Gastrocnemius medialis (tissue), 4 donors: Measurements from ENCODE around the gene STARD8.

Source experiments
- CTCF ChIP-seq, 5 experiments: fragments of 450-650 bp in 3 of 5; fragments of 200-600 bp in 2 of 5; sonication (generic) in 2 of 5; IDR thresholded peaks in 4 of 5; conservative IDR thresholded peaks in 1 of 5; 1 replicate in 4 of 5; 2 replicates in 1 of 5; pipeline ENCODE4 v1.5.1; 2016 to 2019; ENCODE audit warnings: antibody characterized with exemption in 5 of 5, mild to moderate bottlenecking in 3 of 5, moderate library complexity in 3 of 5
- POLR2A ChIP-seq, 2 donors: fragments of 450-650 bp; IDR thresholded peaks; one replicate each; pipeline ENCODE4 v1.6.1; 2017; ENCODE audit warnings: antibody characterized with exemption in 2 of 2, mild to moderate bottlenecking in 2 of 2, moderate library complexity in 2 of 2

- TF ChIP-seq CTCF (IDR thresholded peaks at IDR 0.05 in 4 of 5, conservative IDR thresholded peaks at IDR 0.05 in 1 of 5) (no peak), POLR2A (IDR thresholded peaks at IDR 0.05) (no peak)
These were observed 109.9 kb downstream of the STARD8 start for GRCh38 chrX:68757331-68757730.
